Naive B cell (primary cell): Measurements from ENCODE around the gene PABPC3. TPM values are rescaled to one million over a fixed set of nuclear protein-coding genes. Genes with fewer than 3 reads are reported as not detected.

Source experiments
- ATAC-seq, 2 donors: fragments of 150-1000 bp; cut with Tn5 transposase; 2 replicates each; pipeline ENCODE4 v1.10.0; 2021; ENCODE audit warnings: low read depth in 2 of 2, mild to moderate bottlenecking in 2 of 2, moderate library complexity in 2 of 2
- DNase-seq: peaks from one replicate; pipeline ENCODE4 v3.0.0; 2022
- H3K27ac Mint-ChIP-seq, 6 donors: one replicate each; pipeline ENCODE4 v1.8.0; 2020 to 2022; ENCODE audit warnings: mild to moderate bottlenecking in 6 of 6, mixed read lengths in 6 of 6, moderate library complexity in 5 of 6, inconsistent platforms in 2 of 6
- H3K27me3 Mint-ChIP-seq, 3 donors: one replicate each; pipeline ENCODE4 v1.8.0; 2021 to 2022; ENCODE audit warnings: mixed read lengths in 3 of 3, mild to moderate bottlenecking in 1 of 3
- H3K36me3 Mint-ChIP-seq, 2 donors: one replicate each; pipeline ENCODE4 v1.8.0; 2020 to 2022; ENCODE audit warnings: mixed read lengths in 2 of 2, inconsistent platforms in 1 of 2, mild to moderate bottlenecking in 1 of 2
- H3K4me1 Mint-ChIP-seq, 3 donors: one replicate each; pipeline ENCODE4 v1.8.0; 2020 to 2022; ENCODE audit warnings: mixed read lengths in 3 of 3, inconsistent platforms in 1 of 3, mild to moderate bottlenecking in 1 of 3, moderate library complexity in 1 of 3
- H3K4me3 Mint-ChIP-seq, 8 donors: one replicate each; pipeline ENCODE4 v1.8.0; 2020 to 2022; ENCODE audit warnings: mild to moderate bottlenecking in 8 of 8, mixed read lengths in 8 of 8, moderate library complexity in 8 of 8, inconsistent platforms in 2 of 8
- H3K9me3 Mint-ChIP-seq, 7 donors: one replicate each; pipeline ENCODE4 v1.8.0; 2020 to 2022; ENCODE audit warnings: mixed read lengths in 7 of 7, mild to moderate bottlenecking in 5 of 7, inconsistent platforms in 2 of 7, moderate library complexity in 1 of 7
- polyA plus RNA-seq, 6 donors: library from polyadenylated mRNA; unstranded; fragments of 300-500 nt; fragmentation: Illumina TruSeq; gene quantifications; one replicate each; pipeline ENCODE4 v1.2.3, GENCODE V29; 2021; ENCODE audit warnings: low read depth in 6 of 6

The PABPC3 gene
- under 1 TPM in 5 of 6 donors, not detected in 1; 0.08 to 0.14 (median 0.09) TPM for polyA plus RNA-seq

DNA sequence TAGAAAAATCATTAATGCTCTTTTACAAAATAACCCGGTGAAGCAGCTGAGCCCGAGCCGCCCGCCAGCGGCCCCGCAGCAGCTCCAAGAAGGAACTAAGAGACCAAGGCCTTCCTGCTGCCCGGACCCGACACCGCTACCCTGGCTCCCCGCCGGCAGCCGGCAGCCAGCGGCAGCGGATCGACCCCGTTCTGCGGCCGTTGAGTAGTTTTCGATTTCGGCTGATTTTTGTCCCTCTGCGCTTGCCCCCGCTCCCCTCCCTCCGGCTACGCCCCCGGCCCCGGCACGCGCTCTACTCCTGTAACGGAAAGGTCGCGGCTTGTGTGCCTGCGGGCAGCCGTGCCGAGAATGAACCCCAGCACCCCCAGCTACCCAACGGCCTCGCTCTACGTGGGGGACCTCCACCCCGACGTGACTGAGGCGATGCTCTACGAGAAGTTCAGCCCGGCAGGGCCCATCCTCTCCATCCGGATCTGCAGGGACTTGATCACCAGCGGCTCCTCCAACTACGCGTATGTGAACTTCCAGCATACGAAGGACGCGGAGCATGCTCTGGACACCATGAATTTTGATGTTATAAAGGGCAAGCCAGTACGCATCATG is at the start of gene PABPC3:
TSS of gene PABPC3 (plus strand) at position 286 of the 603 bp plus-strand sequence. CDS start at position 349, 63 bp downstream.
- DNase-seq (no peak), ATAC-seq (no peak)
- H3K4me1 Mint-ChIP-seq, result peaks cover 0 to 5% (median 0%) of the 10 kb centered on the region in 3 donors
- H3K27ac Mint-ChIP-seq, result no peak within 1 kb of the TSS
- H3K36me3 Mint-ChIP-seq, result no peaks in the 10 kb centered on the region
- peak within 1 kb of the TSS in 5 of 8 donors; percentile 16 to 57 (median 47) for H3K4me3 Mint-ChIP-seq
- H3K9me3 Mint-ChIP-seq, result peaks cover 0 to 6% (median 0%) of the 10 kb centered on the region in 7 donors
- H3K27me3 Mint-ChIP-seq, result peaks cover 42 to 53% (median 48%) of the 10 kb centered on the region in 3 donors

DNA sequence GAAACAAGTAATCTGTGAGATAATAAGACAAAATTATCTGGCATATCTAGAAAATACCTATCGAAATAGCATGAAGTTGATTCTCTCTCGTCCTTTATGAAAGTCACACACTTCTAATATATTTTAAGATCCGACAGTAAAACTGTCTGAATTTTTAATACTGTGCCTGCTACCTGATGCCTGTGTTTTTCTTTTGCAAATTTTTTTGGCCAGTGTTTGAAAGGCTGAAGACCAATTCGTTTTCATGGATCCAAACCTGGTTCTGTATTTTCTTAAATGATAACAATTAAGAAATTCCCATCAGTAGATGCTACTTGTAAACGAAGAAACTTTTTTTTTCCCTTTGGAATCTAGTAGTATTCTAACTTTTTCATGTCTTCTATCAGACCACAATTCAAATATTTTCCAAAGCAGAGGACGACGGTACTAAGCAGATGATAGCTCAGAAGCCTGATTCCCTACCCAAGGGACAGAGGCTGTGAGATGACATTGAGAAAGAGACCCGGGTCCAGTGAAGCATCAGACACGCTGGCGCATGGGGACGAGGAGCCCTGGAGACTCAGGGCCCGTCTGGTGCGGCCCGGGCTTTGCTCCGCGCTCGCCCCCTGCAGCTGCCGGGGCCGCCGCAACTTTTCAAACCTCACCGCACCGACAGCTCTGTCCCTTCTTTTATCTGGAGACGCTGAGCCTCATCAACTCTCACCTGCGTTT is 49.5 kb upstream of the PABPC3 start:
- DNase-seq (no peak), ATAC-seq (peak; percentile 28 to 50)
- Mint-ChIP-seq H3K9me3 (peaks cover 0 to 25% (median 16%) of the 10 kb centered on the region in 7 donors), H3K4me1 (peaks cover 0 to 11% (median 3%) of the 10 kb centered on the region in 3 donors), H3K36me3 (peaks cover 0 to 10% of the 10 kb centered on the region in 2 donors), H3K27ac (no peak overlapping the region), H3K27me3 (peaks cover 66 to 88% (median 85%) of the 10 kb centered on the region in 3 donors), H3K4me3 (peak overlapping the region in 7 of 8 donors; percentile 39 to 75 (median 61))

DNA sequence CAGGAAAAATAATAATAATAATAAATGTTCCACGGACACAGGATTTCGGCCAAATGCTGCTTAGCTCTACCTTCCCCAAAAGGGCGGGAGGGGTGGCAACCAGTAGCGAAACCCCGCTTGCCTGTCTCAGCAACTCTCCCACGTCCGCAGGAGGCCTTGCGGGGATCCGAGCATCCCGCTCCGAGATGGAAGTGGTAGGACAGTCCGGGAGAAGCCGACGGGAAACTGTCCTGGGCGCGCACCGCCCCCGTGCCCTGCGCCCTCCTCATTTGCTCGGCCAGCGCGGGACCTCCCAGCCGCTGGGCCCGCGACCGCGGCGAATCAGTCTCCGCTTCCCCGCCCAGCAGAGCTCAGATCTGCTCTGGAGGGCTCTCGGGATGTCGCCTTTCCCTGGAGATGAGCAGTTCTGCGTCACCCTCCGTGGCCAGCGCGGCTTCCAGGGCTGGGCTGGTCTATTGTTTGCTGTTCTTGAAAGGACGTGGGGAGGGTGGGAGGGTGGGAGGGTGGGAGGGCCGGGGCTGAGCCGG is 48.9 kb upstream of the PABPC3 start:
- H3K4me3 Mint-ChIP-seq, result peak overlapping the region in 7 of 8 donors; percentile 32 to 75 (median 61)
- H3K9me3 Mint-ChIP-seq, result peaks cover 0 to 29% (median 19%) of the 10 kb centered on the region in 7 donors
- no peak for DNase-seq
- H3K36me3 Mint-ChIP-seq, result peaks cover 0 to 11% of the 10 kb centered on the region in 2 donors
- peaks cover 59 to 88% (median 82%) of the 10 kb centered on the region in 3 donors for H3K27me3 Mint-ChIP-seq
- peak; percentile 27 to 45 for ATAC-seq
- no peak overlapping the region for H3K27ac Mint-ChIP-seq
- peaks cover 0 to 11% (median 3%) of the 10 kb centered on the region in 3 donors for H3K4me1 Mint-ChIP-seq

DNA sequence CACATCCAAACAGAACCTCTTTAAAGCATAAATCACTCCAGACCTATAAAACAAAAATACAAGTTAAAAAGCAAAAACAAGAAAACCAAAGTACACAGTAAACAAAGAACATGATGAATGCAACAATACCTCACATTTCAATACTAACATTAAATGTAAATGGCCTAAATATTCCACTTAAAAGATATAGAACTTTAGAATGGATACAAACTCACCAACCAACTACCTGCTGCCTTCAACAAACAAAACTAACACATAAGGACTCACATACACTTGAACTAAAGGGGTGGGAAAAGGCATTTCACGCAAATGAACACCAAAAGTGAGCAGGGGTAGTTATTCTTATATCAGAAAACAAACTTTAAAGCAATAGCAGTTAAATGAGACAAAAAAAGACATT is 44.9 kb upstream of the PABPC3 start:
- DNase-seq (no peak), ATAC-seq (no peak)
- peaks cover 37 to 70% (median 62%) of the 10 kb centered on the region in 3 donors for H3K27me3 Mint-ChIP-seq
- peaks cover 0 to 11% of the 10 kb centered on the region in 2 donors for H3K36me3 Mint-ChIP-seq
- no peak overlapping the region for H3K27ac Mint-ChIP-seq
- peaks cover 0 to 34% (median 19%) of the 10 kb centered on the region in 7 donors for H3K9me3 Mint-ChIP-seq
- H3K4me1 Mint-ChIP-seq, result peaks cover 0 to 11% (median 3%) of the 10 kb centered on the region in 3 donors
- H3K4me3 Mint-ChIP-seq, result no peak overlapping the region

DNA sequence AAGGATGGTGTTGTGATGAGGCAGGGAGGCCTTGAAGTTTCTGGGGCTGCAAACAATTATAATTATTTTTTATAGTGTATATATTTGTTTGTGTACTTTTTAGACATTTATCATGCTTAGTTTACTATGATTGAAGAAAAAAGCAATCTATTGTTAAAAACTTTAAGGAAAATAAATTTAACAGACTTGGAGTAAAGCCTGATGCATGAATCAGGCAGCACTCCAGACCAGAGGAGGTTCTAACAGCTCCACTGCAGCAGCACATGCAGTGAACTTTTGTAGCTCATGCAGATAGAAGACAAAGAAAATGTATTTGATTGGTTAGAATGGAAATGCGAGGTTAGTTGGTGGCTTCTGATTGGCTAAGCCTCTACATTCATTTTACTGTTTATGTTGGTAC is 36.8 kb upstream of the PABPC3 start:
- peaks cover 2 to 10% (median 6%) of the 10 kb centered on the region in 7 donors for H3K9me3 Mint-ChIP-seq
- H3K4me3 Mint-ChIP-seq, result peak overlapping the region in 4 of 8 donors; percentile 4 to 57 (median 32)
- no peak for ATAC-seq
- H3K27ac Mint-ChIP-seq, result peak overlapping the region in 5 of 6 donors; percentile 58 to 95 (median 80)
- no peak for DNase-seq
- peaks cover 0 to 14% of the 10 kb centered on the region in 2 donors for H3K36me3 Mint-ChIP-seq
- H3K27me3 Mint-ChIP-seq, result peaks cover 0 to 9% (median 0%) of the 10 kb centered on the region in 3 donors
- H3K4me1 Mint-ChIP-seq, result peaks cover 25 to 40% (median 35%) of the 10 kb centered on the region in 3 donors

DNA sequence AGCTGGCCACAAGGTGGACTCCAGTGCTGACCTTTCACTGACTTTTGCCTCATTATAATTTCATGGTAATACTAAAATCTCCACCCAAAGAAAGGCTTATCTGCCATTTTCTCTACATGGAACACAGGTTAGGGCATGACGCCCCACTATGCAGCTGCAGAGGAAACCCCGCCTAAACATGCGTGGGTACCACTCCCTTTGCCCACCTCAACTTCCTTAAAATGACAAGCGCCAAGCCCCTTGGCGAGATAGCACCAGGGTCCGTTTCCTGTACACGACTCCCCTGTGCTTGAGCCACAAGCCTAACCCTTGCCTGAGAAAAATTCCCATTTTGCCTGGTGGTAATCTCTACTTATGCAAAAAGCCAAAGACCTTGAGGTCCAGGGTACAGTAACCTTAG is 36.0 kb upstream of the PABPC3 start:
- peak; percentile 95 to 96 for ATAC-seq

DNA sequence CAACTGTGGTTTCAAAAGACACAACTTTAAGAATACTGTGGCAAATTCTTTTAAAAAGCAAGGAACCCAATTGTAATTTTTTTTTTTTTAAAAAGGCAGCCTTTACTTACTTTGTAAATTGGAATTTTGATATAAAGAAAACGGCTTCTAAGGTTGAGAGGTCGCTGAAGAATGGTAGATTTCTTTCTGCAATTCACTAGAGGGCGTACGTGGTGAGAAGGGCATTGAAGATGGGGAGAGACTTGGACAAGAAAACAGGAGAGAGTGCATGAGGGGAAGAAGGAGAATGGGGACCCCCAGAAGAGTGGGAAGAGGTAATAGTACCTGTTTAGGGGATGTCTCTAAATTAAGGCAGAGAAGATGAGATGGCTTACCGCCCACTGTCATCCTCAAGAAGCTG is 33.5 kb upstream of the PABPC3 start:
- peak overlapping the region in 3 of 6 donors; percentile 4 to 46 (median 27) for H3K27ac Mint-ChIP-seq
- H3K9me3 Mint-ChIP-seq, result peaks cover 2 to 10% (median 6%) of the 10 kb centered on the region in 7 donors
- H3K36me3 Mint-ChIP-seq, result peaks cover 0 to 14% of the 10 kb centered on the region in 2 donors
- H3K4me3 Mint-ChIP-seq, result no peak overlapping the region
- ATAC-seq (no peak), DNase-seq (no peak)
- peaks cover 1 to 9% (median 1%) of the 10 kb centered on the region in 3 donors for H3K27me3 Mint-ChIP-seq
- H3K4me1 Mint-ChIP-seq, result peaks cover 28 to 53% (median 40%) of the 10 kb centered on the region in 3 donors

More for the DNA sequence above, 36.0 kb upstream of the PABPC3 start:
- Mint-ChIP-seq H3K9me3 (peaks cover 2 to 10% (median 6%) of the 10 kb centered on the region in 7 donors), H3K27ac (peak overlapping the region; percentile 65 to 95 (median 88)), H3K27me3 (peaks cover 0 to 13% (median 0%) of the 10 kb centered on the region in 3 donors), H3K36me3 (peaks cover 0 to 14% of the 10 kb centered on the region in 2 donors), H3K4me1 (peaks cover 25 to 40% (median 35%) of the 10 kb centered on the region in 3 donors), H3K4me3 (peak overlapping the region in 6 of 8 donors; percentile 4 to 75 (median 39))
- peak; percentile 68 for DNase-seq

DNA sequence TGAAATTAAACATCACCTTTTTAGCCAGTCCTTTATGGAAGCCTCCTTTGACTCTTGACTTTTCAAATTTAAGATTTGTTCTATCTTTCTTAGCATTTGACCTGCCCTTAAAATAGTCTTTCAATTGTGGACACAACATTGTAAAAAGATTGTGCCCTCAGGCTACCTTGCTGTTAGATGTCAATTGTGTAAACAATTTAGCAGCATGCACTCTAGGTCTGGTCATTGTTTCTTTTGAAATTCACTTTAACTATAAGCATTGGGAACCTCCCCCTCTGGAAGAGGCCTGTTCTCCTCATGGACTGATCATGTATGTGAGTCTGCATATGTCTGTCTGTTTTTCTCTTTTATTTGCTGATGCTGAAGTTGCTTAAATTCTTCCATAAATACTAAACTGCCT is 31.5 kb upstream of the PABPC3 start:
- peaks cover 11 to 19% (median 19%) of the 10 kb centered on the region in 3 donors for H3K27me3 Mint-ChIP-seq
- peaks cover 0 to 8% (median 0%) of the 10 kb centered on the region in 7 donors for H3K9me3 Mint-ChIP-seq

DNA sequence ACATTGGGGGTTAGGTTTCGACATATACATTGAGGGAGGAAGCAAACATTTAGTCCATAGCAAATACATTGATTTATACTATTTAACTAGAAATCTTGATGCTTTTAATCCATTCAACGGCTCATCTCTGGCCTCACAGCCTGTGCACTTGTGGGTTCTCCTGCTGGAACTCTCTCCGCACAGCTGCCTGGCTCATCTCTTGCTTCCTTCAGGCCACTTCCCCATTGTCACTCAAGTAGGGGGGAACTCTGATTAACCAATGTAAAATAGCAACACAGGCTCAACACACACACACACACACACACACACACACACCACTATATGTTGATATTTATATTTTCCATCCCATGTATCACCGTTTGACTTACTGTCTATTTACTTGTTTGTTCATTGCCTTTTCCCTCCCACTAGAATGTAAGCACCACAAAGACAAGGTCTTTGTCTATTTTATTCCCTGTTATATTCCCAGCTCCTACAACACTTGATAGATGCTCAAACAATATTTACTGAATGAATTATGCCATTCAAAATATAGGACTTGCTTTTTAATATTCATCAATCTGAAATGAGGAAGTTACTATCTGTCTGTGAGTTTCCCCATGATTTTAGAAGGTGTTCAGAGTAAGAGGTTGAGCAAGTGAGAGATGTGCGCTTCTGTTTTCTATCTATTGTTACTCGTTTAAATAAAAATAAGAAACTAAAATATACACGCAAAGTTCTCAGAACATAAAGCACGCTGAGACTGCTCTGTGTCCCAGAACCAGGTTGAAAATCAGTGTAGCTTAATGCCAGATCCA is 29.8 kb upstream of the PABPC3 start:
- Mint-ChIP-seq H3K27ac (peak overlapping the region in 1 of 6 donors; percentile 2), H3K27me3 (peaks cover 19 to 36% (median 33%) of the 10 kb centered on the region in 3 donors)

More for the DNA sequence above, 31.5 kb upstream of the PABPC3 start:
- Mint-ChIP-seq H3K27ac (no peak overlapping the region), H3K4me3 (no peak overlapping the region), H3K36me3 (no peaks in the 10 kb centered on the region), H3K4me1 (peaks cover 25 to 43% (median 27%) of the 10 kb centered on the region in 3 donors)
- DNase-seq, result no peak
- no peak for ATAC-seq

DNA sequence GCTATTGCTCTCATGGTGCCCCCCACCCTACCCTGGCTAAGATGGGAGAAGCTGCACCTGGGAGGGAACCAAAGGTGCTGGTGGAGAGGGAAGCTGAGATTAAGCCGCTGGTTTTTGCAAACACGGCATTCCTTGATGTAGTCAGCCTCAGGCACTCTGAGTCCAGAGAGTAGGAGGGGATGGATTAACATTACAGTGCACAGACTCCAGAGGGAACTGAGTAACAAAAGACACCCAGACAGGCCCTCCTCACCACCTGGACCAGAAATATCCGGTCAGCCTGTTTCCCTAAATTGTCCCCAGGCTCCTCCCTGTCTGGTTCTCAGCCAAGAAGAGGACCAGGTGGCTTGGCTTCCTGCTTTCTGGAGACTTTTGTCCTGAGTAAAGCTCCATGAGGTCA is 28.9 kb upstream of the PABPC3 start:
- ATAC-seq (no peak), DNase-seq (no peak)
- no peak overlapping the region for H3K4me3 Mint-ChIP-seq
- H3K27me3 Mint-ChIP-seq, result peaks cover 19 to 40% (median 36%) of the 10 kb centered on the region in 3 donors
- peaks cover 0 to 2% (median 0%) of the 10 kb centered on the region in 7 donors for H3K9me3 Mint-ChIP-seq
- H3K27ac Mint-ChIP-seq, result no peak overlapping the region
- H3K4me1 Mint-ChIP-seq, result peaks cover 4 to 25% (median 10%) of the 10 kb centered on the region in 3 donors
- H3K36me3 Mint-ChIP-seq, result no peaks in the 10 kb centered on the region

More for the DNA sequence above, 29.8 kb upstream of the PABPC3 start:
- peaks cover 10 to 33% (median 16%) of the 10 kb centered on the region in 3 donors for H3K4me1 Mint-ChIP-seq
- peaks cover 0 to 4% (median 0%) of the 10 kb centered on the region in 7 donors for H3K9me3 Mint-ChIP-seq
- H3K36me3 Mint-ChIP-seq, result no peaks in the 10 kb centered on the region
- ATAC-seq (peak; percentile 52 to 74), DNase-seq (no peak)
- peak overlapping the region in 2 of 8 donors; percentile 1 to 4 for H3K4me3 Mint-ChIP-seq

DNA sequence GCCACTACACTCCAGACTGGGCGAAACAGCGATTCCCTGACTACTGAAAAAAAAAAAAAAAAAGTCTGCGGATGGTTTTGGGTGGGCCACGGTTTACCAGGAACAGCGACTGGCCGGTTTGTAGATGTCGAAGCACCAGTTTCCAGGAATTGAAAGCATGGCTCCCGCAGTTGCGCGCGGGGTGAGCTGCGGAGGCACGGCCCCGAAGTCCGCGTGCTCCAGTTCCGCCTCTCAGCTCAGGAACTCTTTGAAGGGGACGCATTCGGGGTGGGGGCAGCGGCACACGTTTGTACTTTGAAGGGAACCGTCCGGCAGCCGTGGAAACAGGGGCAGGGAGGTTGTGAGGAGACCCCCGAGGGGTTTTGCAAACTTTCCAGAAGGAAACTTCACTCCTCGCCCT is 27.1 kb upstream of the PABPC3 start:
- ATAC-seq (no peak), DNase-seq (no peak)
- no peaks in the 10 kb centered on the region for H3K36me3 Mint-ChIP-seq
- H3K27me3 Mint-ChIP-seq, result peaks cover 29 to 40% (median 31%) of the 10 kb centered on the region in 3 donors
- H3K4me3 Mint-ChIP-seq, result no peak overlapping the region
- H3K9me3 Mint-ChIP-seq, result peaks cover 0 to 2% (median 0%) of the 10 kb centered on the region in 7 donors
- no peak overlapping the region for H3K27ac Mint-ChIP-seq
- H3K4me1 Mint-ChIP-seq, result peaks cover 4 to 25% (median 5%) of the 10 kb centered on the region in 3 donors

DNA sequence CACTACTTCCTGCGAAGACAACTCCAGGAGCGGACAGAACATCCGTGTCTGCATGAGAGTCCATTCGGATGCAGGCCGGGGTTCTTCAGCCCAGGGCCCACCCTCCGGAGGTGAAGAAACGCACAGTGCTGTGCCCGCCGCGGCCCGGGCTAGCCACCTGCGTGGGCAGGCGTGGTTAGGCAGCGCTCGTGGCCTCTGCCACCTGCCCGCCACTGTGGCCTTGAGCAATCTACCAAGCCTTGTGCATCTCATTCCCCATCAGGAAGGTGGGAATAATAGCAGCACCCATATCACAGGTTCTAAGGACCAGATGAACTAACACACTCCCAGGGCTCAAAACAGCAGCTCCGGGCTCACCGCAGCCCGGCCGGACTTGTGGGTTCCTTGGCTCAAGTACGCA is 26.7 kb upstream of the PABPC3 start:
- no peak for ATAC-seq
- H3K9me3 Mint-ChIP-seq, result peaks cover 0 to 2% (median 0%) of the 10 kb centered on the region in 7 donors
- no peak overlapping the region for H3K27ac Mint-ChIP-seq
- H3K27me3 Mint-ChIP-seq, result peaks cover 29 to 40% (median 31%) of the 10 kb centered on the region in 3 donors
- H3K36me3 Mint-ChIP-seq, result no peaks in the 10 kb centered on the region
- H3K4me3 Mint-ChIP-seq, result peak overlapping the region in 1 of 8 donors; percentile 60
- DNase-seq, result no peak
- H3K4me1 Mint-ChIP-seq, result peaks cover 4 to 25% (median 5%) of the 10 kb centered on the region in 3 donors
